D721Med (cell line): ENCODE measurements around the gene LMX1A.

Source experiments
- DNase-seq: peaks from one replicate; pipeline ENCODE4 v3.0.0; 2011; ENCODE audit warnings: low spot score; ENCODE audit not compliant: insufficient read length
- FAIRE-seq: peaks from 2 replicates; lab custom pipeline; 2011; peaks lifted over from hg19 to GRCh38; lab: Jason Lieb, UNC
- CTCF ChIP-seq: IDR thresholded peaks from 2 replicates; pipeline ENCODE4 v1.5.1; 2012; ENCODE audit warnings: mild to moderate bottlenecking, control low read depth; ENCODE audit not compliant: insufficient read depth; ENCODE audit errors: missing control alignments

Gene LMX1A

GRCh38 chr1:165161130-165161529, 195.4 kb downstream of the LMX1A start:
- no peak for TF ChIP-seq CTCF
- FAIRE-seq (no peak), DNase-seq (no peak)

DNA sequence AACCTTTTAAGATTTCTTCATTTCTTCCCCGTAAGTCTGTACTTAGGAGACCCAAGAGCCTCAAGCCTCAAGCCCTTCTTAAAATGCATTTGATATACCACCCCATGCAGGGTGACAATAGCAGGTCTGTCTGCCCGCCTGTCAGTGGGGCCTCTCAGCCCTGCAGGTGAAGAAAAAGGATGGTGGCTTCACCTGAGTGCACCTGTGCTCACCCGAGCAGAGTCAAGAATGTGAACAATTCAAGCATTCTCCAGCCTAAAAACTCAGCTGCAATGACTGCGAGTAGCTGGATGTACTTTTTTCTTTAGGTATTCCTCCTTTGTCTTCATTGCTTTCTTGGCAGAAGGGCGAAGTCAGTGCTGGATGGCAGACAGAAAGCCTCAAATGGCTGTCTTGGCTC, 203.3 kb downstream of the LMX1A start:
- FAIRE-seq (no peak), DNase-seq (no peak)
- TF ChIP-seq CTCF = no peak

DNA sequence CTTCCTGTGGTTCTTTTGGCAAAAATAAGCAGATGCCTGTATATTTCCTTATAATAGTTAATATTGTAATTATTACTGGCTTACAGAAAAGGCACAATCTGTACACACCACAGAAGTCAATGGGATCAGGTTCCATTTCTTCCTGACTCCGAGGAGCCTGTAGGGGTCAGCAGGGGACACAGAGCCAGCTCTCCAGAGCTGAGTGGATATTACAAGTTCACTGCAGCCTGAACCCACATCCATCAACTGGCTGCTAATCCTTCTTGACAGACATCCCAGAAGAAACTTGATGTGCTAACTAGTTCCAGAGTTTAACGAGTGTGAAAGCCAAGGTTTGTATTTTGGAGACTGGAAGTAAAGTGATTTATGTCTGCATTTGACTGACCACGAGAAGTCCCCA, 203.8 kb downstream of the LMX1A start:
- no peak for DNase-seq
- TF ChIP-seq CTCF = peak; percentile 62
- peak; percentile 77 for FAIRE-seq

GRCh38 chr1:165152109-165152508, 204.4 kb downstream of the LMX1A start:
- TF ChIP-seq CTCF = no peak
- DNase-seq (no peak), FAIRE-seq (peak; percentile 77)
